ACC112 (cell line): Measurements from ENCODE around the gene CLIC6.

Experiments
- H2AFZ ChIP-seq: fragments of 200-600 bp; sonication (generic); one replicate; pipeline ENCODE4 v1.6.0; 2017; ENCODE audit warnings: antibody characterized with exemption, low read length; ENCODE audit not compliant: unreplicated experiment
- H3K27ac ChIP-seq: fragments of 200-600 bp; sonication (generic); 2 replicates; pipeline ENCODE4 v1.5.1; 2014; ENCODE audit warnings: low read depth, mild to moderate bottlenecking, antibody characterized with exemption, low read length, moderate library complexity
- H3K27me3 ChIP-seq: fragments of 200-600 bp; sonication (generic); 2 replicates; pipeline ENCODE4 v1.6.1; 2014; ENCODE audit warnings: mild to moderate bottlenecking, antibody characterized with exemption, low read length, moderate library complexity, mixed read lengths; ENCODE audit not compliant: insufficient read depth
- H3K36me3 ChIP-seq: fragments of 200-600 bp; sonication (generic); 2 replicates; pipeline ENCODE4 v1.6.1; 2016; ENCODE audit warnings: mild to moderate bottlenecking, antibody characterized with exemption, low read length, moderate library complexity, mixed read lengths; ENCODE audit not compliant: insufficient read depth
- H3K4me1 ChIP-seq: fragments of 200-600 bp; sonication (generic); one replicate; pipeline ENCODE4 v1.6.1; 2016; ENCODE audit warnings: low read length, mixed read lengths; ENCODE audit not compliant: insufficient read depth, unreplicated experiment, control insufficient read depth
- H3K4me3 ChIP-seq: fragments of 200-600 bp; sonication (generic); 2 replicates; pipeline ENCODE4 v1.5.1; 2014; ENCODE audit warnings: mild to moderate bottlenecking, low read depth, low read length
- H3K79me2 ChIP-seq: fragments of 200-600 bp; sonication (generic); one replicate; pipeline ENCODE4 v1.6.0; 2016; ENCODE audit warnings: low read length; ENCODE audit not compliant: control insufficient read depth, unreplicated experiment, insufficient read depth

Gene CLIC6

DNA sequence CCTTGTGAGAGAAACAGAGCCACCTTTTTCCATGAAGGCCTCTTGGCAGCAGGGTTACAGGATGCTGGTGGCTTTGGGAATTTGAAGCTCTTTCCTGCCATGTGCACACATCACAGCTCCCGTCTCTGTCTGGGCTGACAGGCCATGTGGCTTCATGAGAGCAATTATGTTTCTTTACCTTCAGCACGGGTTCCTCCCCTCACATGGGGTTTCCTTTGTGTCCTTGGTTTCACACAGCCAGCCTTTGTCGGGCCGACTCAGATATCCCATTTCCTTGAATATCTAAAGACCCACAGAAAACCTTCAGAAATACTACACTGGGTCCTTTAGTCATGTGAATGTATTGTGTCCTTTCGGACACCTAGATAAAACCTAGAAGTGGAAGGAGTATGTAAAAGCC is 7.1 kb downstream of the CLIC6 start:
- Histone ChIP-seq H3K4me3 (no peak overlapping the region), H2AFZ (no peak overlapping the region), H3K27ac (no peak overlapping the region), H3K27me3 (peaks cover 42% of the 10 kb centered on the region), H3K79me2 (no peaks in the 10 kb centered on the region), H3K4me1 (peaks cover 4% of the 10 kb centered on the region), H3K36me3 (no peaks in the 10 kb centered on the region)

DNA sequence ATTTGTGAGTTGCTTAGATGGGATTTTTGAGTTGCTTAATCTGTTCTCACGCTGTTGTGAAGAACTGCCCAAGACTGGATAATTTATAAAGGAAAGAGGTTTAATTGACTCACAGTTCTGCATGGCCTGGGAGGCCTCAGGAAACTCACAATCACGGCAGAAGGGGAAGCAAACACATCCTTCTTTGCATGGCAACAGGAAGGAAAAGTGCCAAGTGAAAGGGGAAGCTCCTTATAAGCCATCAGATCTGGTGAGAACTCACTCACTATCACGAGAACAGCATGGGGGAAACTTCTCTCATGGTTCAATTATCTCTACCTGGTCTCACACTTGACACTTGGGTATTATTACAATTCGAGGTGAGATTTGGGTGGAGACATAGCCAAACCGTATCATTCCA is 10.3 kb downstream of the CLIC6 start:
- Histone ChIP-seq H3K27ac (no peak overlapping the region), H2AFZ (no peak overlapping the region), H3K27me3 (peaks cover 19% of the 10 kb centered on the region)

DNA sequence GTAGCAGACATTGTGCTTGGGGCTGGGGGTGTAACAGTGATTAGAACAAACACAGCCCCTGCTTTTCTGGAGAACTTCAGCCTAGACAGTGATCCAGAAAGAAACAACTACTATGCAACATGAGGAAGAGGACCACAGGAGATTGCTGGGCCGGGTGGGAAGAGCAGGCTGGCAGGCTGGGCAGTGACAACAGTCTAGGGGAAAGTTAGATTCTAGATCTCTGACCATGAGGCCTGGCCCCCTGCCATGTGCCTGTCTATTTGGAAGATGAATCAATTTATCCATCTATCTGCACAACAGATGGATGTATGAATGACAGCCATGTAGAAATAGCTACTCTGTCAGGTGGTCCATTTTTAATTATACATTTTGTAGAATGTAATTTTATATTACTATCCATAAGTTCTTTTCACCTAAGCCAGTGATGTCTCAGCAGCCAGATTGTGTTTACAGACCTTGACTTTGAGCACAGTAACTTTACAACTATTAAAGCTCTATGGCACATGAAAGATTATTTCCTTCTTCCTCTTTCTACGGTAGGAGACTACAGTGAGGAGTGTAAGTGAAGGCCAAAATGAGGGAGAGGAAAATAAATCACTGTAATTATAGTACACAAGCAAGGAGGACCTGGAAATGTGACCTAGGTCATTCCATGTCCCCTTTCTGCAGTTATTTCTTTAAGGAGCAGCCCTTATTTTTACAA is 15.5 kb downstream of the CLIC6 start:
- Histone ChIP-seq H3K36me3 (no peaks in the 10 kb centered on the region), H3K4me3 (no peak overlapping the region), H3K4me1 (no peaks in the 10 kb centered on the region), H3K27ac (no peak overlapping the region), H3K79me2 (no peaks in the 10 kb centered on the region), H3K27me3 (peaks cover 14% of the 10 kb centered on the region; the same call in 1 of the 2 replicates), H2AFZ (no peak overlapping the region)

More for the DNA sequence above, 10.3 kb downstream of the CLIC6 start:
- H3K79me2 ChIP-seq, result no peaks in the 10 kb centered on the region
- no peak overlapping the region for H3K4me3 ChIP-seq
- H3K36me3 ChIP-seq, result no peaks in the 10 kb centered on the region
- H3K4me1 ChIP-seq, result no peaks in the 10 kb centered on the region

DNA sequence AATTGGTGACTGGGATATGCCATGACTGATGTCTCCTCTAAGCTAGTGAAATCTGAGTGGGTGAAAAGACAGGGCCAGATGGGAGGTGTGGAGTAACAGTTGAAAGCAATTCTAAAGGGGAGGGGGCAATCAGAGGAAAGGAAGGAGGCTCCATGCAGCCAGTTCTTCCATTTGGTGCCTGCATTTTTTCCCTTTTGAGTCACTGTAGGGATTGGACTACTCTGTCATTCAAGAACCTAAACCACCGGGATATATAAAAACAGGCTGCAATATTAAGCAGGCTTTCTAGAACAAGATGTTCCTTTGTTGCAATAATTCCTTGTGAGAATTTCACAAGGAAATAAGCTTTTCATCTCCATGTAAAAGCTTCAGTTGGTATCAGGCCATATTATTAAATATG is 18.3 kb downstream of the CLIC6 start:
- H3K27ac ChIP-seq, result no peak overlapping the region
- no peaks in the 10 kb centered on the region for H3K36me3 ChIP-seq
- H3K4me1 ChIP-seq, result no peaks in the 10 kb centered on the region
- H3K27me3 ChIP-seq, result peaks cover 23% of the 10 kb centered on the region
- H2AFZ ChIP-seq, result no peak overlapping the region
- H3K4me3 ChIP-seq, result no peak overlapping the region
- H3K79me2 ChIP-seq, result no peaks in the 10 kb centered on the region

DNA sequence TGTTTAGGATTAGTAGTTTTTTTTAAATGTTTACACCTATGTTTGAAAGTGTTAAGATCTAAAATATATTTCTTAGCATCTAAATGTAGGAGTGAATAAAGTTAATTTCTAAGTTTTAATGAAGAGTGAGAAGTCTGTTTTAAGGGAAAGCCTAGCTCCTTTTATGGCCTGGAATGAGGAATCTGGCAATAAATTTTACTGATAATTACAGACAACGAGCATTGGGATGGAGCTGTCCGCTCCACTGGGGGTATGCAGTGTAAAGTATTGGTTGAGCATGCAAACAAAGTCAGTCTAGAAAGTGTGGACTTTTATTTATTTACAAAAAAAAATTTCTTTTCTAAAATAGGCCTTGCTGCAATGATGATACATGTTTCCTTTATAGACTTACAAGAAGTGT is 19.0 kb downstream of the CLIC6 start:
- Histone ChIP-seq H3K36me3 (no peaks in the 10 kb centered on the region), H2AFZ (no peak overlapping the region), H3K4me3 (no peak overlapping the region), H3K27ac (no peak overlapping the region), H3K79me2 (no peaks in the 10 kb centered on the region), H3K27me3 (peaks cover 24% of the 10 kb centered on the region), H3K4me1 (no peaks in the 10 kb centered on the region)

DNA sequence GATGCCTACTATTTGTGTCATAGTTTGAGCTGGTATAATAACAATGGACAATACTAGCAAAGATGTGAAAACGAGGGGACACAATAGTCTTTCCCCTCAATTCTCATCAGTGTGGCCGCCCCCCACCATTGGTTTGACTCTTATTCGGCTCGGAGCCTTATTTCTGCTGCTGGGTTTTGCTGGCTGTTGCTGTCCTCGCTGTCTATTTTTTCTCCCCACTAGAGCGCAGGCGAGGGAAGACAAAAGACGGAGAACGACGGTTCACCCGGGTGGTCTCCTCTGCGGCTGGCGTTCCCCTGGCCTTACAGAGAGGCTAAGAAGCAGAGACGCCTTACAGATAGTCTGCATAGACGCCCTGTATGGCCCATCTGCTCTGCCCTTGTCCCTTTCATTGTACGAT is 19.4 kb downstream of the CLIC6 start:
- no peaks in the 10 kb centered on the region for H3K36me3 ChIP-seq
- H3K27me3 ChIP-seq, result peaks cover 24% of the 10 kb centered on the region
- no peaks in the 10 kb centered on the region for H3K4me1 ChIP-seq
- no peaks in the 10 kb centered on the region for H3K79me2 ChIP-seq
- H2AFZ ChIP-seq, result no peak overlapping the region
- H3K4me3 ChIP-seq, result no peak overlapping the region
- H3K27ac ChIP-seq, result no peak overlapping the region

DNA sequence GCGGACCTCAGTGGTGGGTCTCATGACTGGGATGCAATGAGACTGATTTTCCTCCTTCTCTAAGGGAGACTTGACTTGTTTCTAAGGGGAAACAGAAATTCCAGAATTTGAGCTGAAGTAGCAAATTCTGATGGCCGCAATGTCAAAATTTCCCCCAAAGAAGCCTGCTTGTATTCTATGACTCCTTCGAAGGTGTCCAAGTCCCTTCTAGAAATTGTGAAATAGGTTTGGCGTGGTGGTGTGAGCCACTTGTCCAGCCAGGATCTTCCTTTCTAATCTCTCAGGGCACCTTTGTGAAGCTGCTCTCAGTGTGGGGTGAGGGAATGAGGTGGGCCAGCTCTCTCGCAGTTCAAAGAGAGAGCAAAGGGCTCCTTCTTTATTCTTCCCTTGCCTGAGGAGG is 19.9 kb downstream of the CLIC6 start:
- Histone ChIP-seq H3K4me1 (no peaks in the 10 kb centered on the region), H3K4me3 (no peak overlapping the region), H3K27me3 (peaks cover 24% of the 10 kb centered on the region), H3K36me3 (no peaks in the 10 kb centered on the region), H2AFZ (no peak overlapping the region), H3K79me2 (no peaks in the 10 kb centered on the region), H3K27ac (no peak overlapping the region)

DNA sequence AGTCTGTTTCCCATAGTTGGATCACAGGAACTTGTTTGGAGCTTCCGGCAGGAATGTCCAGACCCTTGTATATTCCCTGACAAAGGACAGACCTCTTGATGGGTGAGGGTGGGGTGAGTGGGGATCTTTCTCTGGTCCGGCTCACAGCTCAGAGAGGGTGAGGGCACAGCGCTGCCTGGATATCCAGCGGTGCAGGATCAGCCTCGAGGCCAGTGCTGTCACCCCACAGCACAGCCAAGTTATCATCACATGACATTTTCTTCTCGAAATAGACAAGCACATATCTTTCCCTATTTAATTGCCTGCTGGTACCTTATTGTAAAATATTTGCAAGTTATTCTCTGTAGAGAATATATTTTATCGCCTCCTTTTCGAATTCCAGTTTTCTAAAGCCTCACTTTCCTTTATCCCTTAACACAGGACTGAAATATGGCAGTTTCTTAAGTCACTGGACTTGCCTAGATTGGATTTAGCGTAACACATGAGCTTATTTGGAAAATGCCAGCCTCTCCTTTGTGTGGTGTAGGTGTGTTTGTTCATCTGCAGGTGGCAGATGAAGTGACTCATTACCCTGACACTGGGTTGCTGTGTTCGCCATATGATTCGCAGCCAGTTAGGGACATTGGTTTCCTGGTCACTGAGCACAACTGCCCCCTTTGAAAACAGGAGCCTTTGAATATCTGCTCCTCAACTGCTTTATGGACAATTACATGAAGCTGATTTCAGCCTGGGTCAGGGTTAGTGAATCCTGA is 21.4 kb downstream of the CLIC6 start:
- peaks cover 16% of the 10 kb centered on the region for H3K27me3 ChIP-seq
- no peaks in the 10 kb centered on the region for H3K4me1 ChIP-seq
- H3K27ac ChIP-seq, result no peak overlapping the region
- H3K79me2 ChIP-seq, result no peaks in the 10 kb centered on the region
- no peak overlapping the region for H2AFZ ChIP-seq
- no peak overlapping the region for H3K4me3 ChIP-seq
- no peaks in the 10 kb centered on the region for H3K36me3 ChIP-seq

DNA sequence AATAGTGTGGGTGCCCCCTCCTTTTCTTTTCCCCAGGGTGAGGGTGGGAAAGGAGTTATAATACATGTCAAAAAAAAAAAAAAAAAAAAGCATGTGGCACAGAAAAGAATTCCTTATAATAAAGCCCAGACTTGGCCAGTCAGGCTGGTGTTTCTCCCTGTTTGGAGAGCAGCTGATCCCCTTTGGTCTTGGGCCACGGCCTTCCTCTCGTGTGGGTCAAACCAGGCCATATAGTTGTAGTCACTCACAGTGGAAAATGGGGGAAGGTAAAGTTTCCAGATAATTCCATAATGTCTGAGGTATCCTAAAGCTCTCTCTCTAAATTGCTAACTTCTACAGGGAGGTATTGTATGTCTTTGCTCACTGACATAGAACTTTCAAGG is 22.0 kb downstream of the CLIC6 start:
- H3K4me1 ChIP-seq, result no peaks in the 10 kb centered on the region
- H2AFZ ChIP-seq, result no peak overlapping the region
- H3K36me3 ChIP-seq, result no peaks in the 10 kb centered on the region
- H3K79me2 ChIP-seq, result no peaks in the 10 kb centered on the region
- H3K4me3 ChIP-seq, result no peak overlapping the region
- H3K27ac ChIP-seq, result no peak overlapping the region
- peaks cover 16% of the 10 kb centered on the region for H3K27me3 ChIP-seq

DNA sequence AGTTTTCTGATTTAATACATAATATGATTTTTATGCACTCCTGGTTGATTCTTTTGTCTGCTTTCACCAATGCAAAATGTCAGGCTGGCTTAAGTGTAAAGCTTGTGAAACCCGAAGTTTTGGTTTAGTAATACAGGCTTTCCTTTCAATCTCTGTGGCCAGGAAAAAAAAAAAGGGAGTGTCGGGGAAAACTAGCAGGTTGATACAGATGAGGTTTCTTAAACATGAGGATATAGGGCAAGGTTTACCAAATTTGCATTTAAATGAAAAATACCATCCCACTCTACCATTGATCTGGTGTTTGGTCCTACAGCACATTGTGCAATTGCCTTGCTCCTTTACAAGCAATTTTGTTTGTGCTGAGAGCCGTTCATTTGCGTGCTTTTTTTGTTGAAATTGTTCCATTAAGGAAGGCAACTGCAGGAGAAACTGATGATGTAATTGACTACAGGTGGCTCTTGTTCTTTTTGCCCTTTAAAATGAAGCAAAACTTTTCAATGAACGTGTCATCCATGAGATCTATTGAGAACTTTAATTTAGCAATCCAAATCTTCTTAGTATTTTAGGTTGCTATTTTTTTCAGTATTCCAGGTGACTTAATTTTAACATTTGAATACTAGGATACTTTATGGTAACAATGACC is 22.7 kb downstream of the CLIC6 start:
- Histone ChIP-seq H3K27ac (no peak overlapping the region), H3K36me3 (no peaks in the 10 kb centered on the region), H2AFZ (no peak overlapping the region), H3K4me3 (no peak overlapping the region), H3K4me1 (no peaks in the 10 kb centered on the region), H3K79me2 (no peaks in the 10 kb centered on the region), H3K27me3 (peaks cover 15% of the 10 kb centered on the region)
